Measurements from ENCODE around the gene PIGP.

DNA sequence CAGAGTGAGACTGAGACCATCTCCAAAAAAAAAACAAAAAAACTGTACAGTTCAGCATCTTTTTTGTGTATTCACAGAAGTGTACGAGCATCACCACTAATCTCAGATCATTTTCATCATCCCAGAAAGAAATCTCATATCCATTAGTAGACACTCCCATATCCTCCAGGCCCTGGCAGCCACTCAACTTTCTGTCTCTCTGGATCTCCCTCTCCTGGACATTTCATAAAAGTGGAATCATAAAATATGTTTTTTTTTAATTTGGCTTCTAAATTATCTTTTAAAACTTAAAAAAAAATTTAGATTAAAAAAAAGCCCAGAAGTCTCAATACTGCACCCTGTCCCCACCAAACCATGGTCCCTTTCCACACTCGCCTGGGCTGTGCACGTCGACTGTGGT is 44.3 kb downstream of the PIGP start:
- TF ChIP-seq EZH2 (IDR thresholded peaks at IDR 0.05; ENCODE audit: borderline replicate concordance, low read length) (no peak), CTCF (IDR thresholded peaks at IDR 0.05; ENCODE audit: low read length) (no peak)
